Effector memory CD4-positive, alpha-beta T cell (primary cell): ENCODE measurements around the gene CDH5.
"Not testable (repeated sequence)": the region's sequence is repeated elsewhere in the genome, so short reads cannot be mapped to it uniquely, and the experiment has no call there.

ENCODE experiments used
- DNase-seq, 3 donors: peaks; one replicate each; pipeline ENCODE4 v3.0.0-alpha.2; 2020
- H3K27ac ChIP-seq: 2 replicates; pipeline ENCODE4 v1.7.0; 2013; ENCODE audit warnings: mild to moderate bottlenecking, low read length, moderate library complexity; ENCODE audit not compliant: insufficient read depth, poor library complexity, severe bottlenecking
- H3K27me3 ChIP-seq: replicated peaks from 2 replicates; pipeline ENCODE4 v1.7.0; 2013; ENCODE audit warnings: mild to moderate bottlenecking, low read length; ENCODE audit not compliant: insufficient read depth, control insufficient read depth, poor library complexity, severe bottlenecking
- H3K36me3 ChIP-seq: 2 replicates; pipeline ENCODE4 v1.7.0; 2013; ENCODE audit warnings: mild to moderate bottlenecking, low read length, moderate library complexity; ENCODE audit not compliant: control insufficient read depth, insufficient read depth
- H3K4me1 ChIP-seq: 2 replicates; pipeline ENCODE4 v1.7.0; 2013; ENCODE audit warnings: low read length, mild to moderate bottlenecking; ENCODE audit not compliant: control insufficient read depth, insufficient read depth, poor library complexity, severe bottlenecking
- H3K4me3 ChIP-seq: 2 replicates; pipeline ENCODE4 v1.7.0; 2013; ENCODE audit warnings: low read length, low read depth, mild to moderate bottlenecking; ENCODE audit not compliant: insufficient read depth, poor library complexity, severe bottlenecking
- H3K9me3 ChIP-seq: 2 replicates; pipeline ENCODE4 v1.7.0; 2013; ENCODE audit warnings: mild to moderate bottlenecking, low read length, moderate library complexity; ENCODE audit not compliant: control insufficient read depth

Gene CDH5

GRCh38 chr16:66446737-66447136, 80.2 kb downstream of the CDH5 start:
- no peaks in the 10 kb centered on the region for H3K27me3 ChIP-seq
- H3K27ac ChIP-seq: no peak overlapping the region

GRCh38 chr16:66447491-66447890, 81.0 kb downstream of the CDH5 start:
- no peak overlapping the region for H3K4me3 ChIP-seq
- H3K9me3 ChIP-seq: no peaks in the 10 kb centered on the region
- H3K4me1 ChIP-seq: no peaks in the 10 kb centered on the region
- DNase-seq: no peak
- H3K27me3 ChIP-seq: no peaks in the 10 kb centered on the region
- no peak overlapping the region for H3K27ac ChIP-seq
- no peaks in the 10 kb centered on the region for H3K36me3 ChIP-seq

More at GRCh38 chr16:66446737-66447136, 80.2 kb downstream of the CDH5 start:
- H3K36me3 ChIP-seq: no peaks in the 10 kb centered on the region
- H3K4me1 ChIP-seq: no peaks in the 10 kb centered on the region
- no peaks in the 10 kb centered on the region for H3K9me3 ChIP-seq
- DNase-seq: no peak
- H3K4me3 ChIP-seq: no peak overlapping the region

GRCh38 chr16:66451548-66451947, 85.1 kb downstream of the CDH5 start:
- no peaks in the 10 kb centered on the region for H3K36me3 ChIP-seq
- DNase-seq: no peak
- no peaks in the 10 kb centered on the region for H3K4me1 ChIP-seq
- no peak overlapping the region for H3K27ac ChIP-seq
- H3K27me3 ChIP-seq: no peaks in the 10 kb centered on the region
- H3K9me3 ChIP-seq: no peaks in the 10 kb centered on the region
- H3K4me3 ChIP-seq: no peak overlapping the region

GRCh38 chr16:66453230-66453629, 86.7 kb downstream of the CDH5 start:
- H3K4me1 ChIP-seq, H3K27me3 ChIP-seq, DNase-seq, H3K4me3 ChIP-seq, H3K9me3 ChIP-seq, H3K27ac ChIP-seq, H3K36me3 ChIP-seq: not testable (repeated sequence)
